Pancreas (tissue), 10 donors: ENCODE measurements around the gene KSR1. TPM values are rescaled to one million over a fixed set of nuclear protein-coding genes. Genes with fewer than 3 reads are reported as not detected.

Experiments
- ATAC-seq, 4 donors: fragments of 200-7000 bp; cut with Tn5 transposase; one replicate each; pipeline versions ENCODE4 v1.8.0 to v1.9.1; 2020; ENCODE audit warnings: mild to moderate bottlenecking in 4 of 4, moderate library complexity in 4 of 4
- DNase-seq, 6 donors: peaks; one replicate each; pipeline ENCODE4 v3.0.0-alpha.2; 2020
- FAIRE-seq: peaks from 2 replicates; lab custom pipeline; 2012; peaks lifted over from hg19 to GRCh38; lab: Jason Lieb, UNC
- H3K27ac ChIP-seq, 4 donors: fragments of 200-600 bp; sonication (generic); 1 replicate in 3 of 4; 2 replicates in 1 of 4; pipeline versions ENCODE4 v1.5.0 to v1.8.0; 2020
- H3K27me3 ChIP-seq, 4 donors: fragments of 200-600 bp; one replicate each; pipeline ENCODE4 v1.8.0; 2021
- H3K36me3 ChIP-seq, 3 donors: fragments of 200-600 bp; sonication (generic) in 1 of 3; one replicate each; pipeline versions ENCODE4 v1.5.0 to v1.8.0; 2020 to 2021
- H3K4me1 ChIP-seq, 3 donors: fragments of 200-600 bp; one replicate each; pipeline ENCODE4 v1.8.0; 2021
- H3K4me3 ChIP-seq, 4 donors: fragments of 200-600 bp; sonication (generic) in 2 of 4; one replicate each; pipeline versions ENCODE4 v1.5.0 to v1.8.0; 2020 to 2021
- H3K9me3 ChIP-seq, 4 donors: fragments of 200-600 bp; one replicate each; pipeline ENCODE4 v1.8.0; 2021
- CTCF ChIP-seq, 4 donors: fragments of 200-600 bp; sonication (generic) in 3 of 4; IDR thresholded peaks; one replicate each; pipeline versions ENCODE4 v1.5.0 to v1.8.0; 2021; ENCODE audit warnings: antibody characterized with exemption in 4 of 4
- WGBS, 2 donors: extraction: QIAGEN DNeasy Blood & Tissue Kit; methylation state at CpG; one replicate each; pipeline ENCODE4 v1.1.7; 2013; 5-methylcytosine and 5-hydroxymethylcytosine counted together
- intact Hi-C, 3 donors: fragments of 100-400 bp; cut with DNase I; formaldehyde crosslinking; loops; one replicate each; pipeline versions ENCODE4 v1.11.1 to v1.14.2; 2022
- polyA plus RNA-seq, 2 donors: library from polyadenylated mRNA; stranded (reverse); fragments of 200-250 nt; gene quantifications; one replicate each; pipeline ENCODE4 v1.2.3, GENCODE V29; 2013
- total RNA-seq, 6 donors: library from RNA; stranded (reverse); fragmentation: NEBNext Ultra II Directional in 4 of 6; extraction: Animal tissue kit (Norgen Biotek cat#: 25700) in 4 of 6; gene quantifications; one replicate each; pipeline versions ENCODE4 v1.2.1 to v1.2.4, GENCODE V29; 2021 to 2023
- donor health status: healthy with polysubstance abuse.
- donor health status: DM: no; HTN: no; CAD: no; lungs with moderate emphysema.
- donor health status: DM: no; HTN: no; CAD: no.
- donor health status: control.
- donor health status: control.
- donor health status: Bipolar disorder and iron deficiency.
- donor health status: DM: yes; HTN: yes; CAD: no.
- donor health status: DM: no; HTN: no; CAD: no.
- donor health status: DM: no; HTN: no; CAD: no.
- donor health status: DM: yes; HTN: yes; CAD: no.

The KSR1 gene
- total and polyA plus RNA-seq, 8 donors, result 68.2 to 139 (median 103) TPM

- no peak for DNase-seq
- intact Hi-C loops, result loop anchor here in 1 of 3 donors (10.0 kb wide), 1 partner anchor 51 kb away; no protein-coding TSS in a partner anchor
- peaks cover 17 to 53% (median 18%) of the 10 kb centered on the region in 3 donors for H3K4me1 ChIP-seq
- H3K9me3 ChIP-seq, result no peaks in the 10 kb centered on the region
- H3K4me3 ChIP-seq, result no peak overlapping the region
- TF ChIP-seq CTCF (IDR thresholded peaks at IDR 0.05), result no peak
- peak overlapping the region in 2 of 4 donors; percentile 39 to 42 for H3K27ac ChIP-seq
- FAIRE-seq, result no peak
- 81 to 85% methylated on average over 11 of the region's 11 CpGs for WGBS, 2 donors
- no peaks in the 10 kb centered on the region for H3K36me3 ChIP-seq
- H3K27me3 ChIP-seq, result no peaks in the 10 kb centered on the region
- no peak for ATAC-seq
Measured at GRCh38 chr17:27565874-27566670, 109.8 kb downstream of the KSR1 start.

GRCh38 chr17:27566671-27567562 lies 110.7 kb downstream of the KSR1 start:
- no peak for TF ChIP-seq CTCF (IDR thresholded peaks at IDR 0.05)
- Histone ChIP-seq H3K36me3 (no peaks in the 10 kb centered on the region), H3K4me1 (peaks cover 18 to 53% (median 24%) of the 10 kb centered on the region in 3 donors), H3K27ac (peak overlapping the region in 2 of 4 donors; percentile 39 to 44), H3K4me3 (no peak overlapping the region), H3K27me3 (no peaks in the 10 kb centered on the region), H3K9me3 (no peaks in the 10 kb centered on the region)
- 70 to 72% methylated on average over 14 of the region's 14 CpGs for WGBS, 2 donors
- no peak for FAIRE-seq
- intact Hi-C loops, result loop anchor here in 1 of 3 donors (10.0 kb wide), 1 partner anchor 52 kb away; no protein-coding TSS in a partner anchor
- peak in 1 of 6 donors; percentile 44 for DNase-seq
- ATAC-seq, result no peak

GRCh38 chr17:27567563-27567859 lies 111.3 kb downstream of the KSR1 start:
- Histone ChIP-seq H3K27ac (peak overlapping the region in 2 of 4 donors; percentile 13 to 44), H3K4me3 (no peak overlapping the region), H3K9me3 (no peaks in the 10 kb centered on the region), H3K36me3 (no peaks in the 10 kb centered on the region), H3K27me3 (no peaks in the 10 kb centered on the region), H3K4me1 (peaks cover 18 to 52% (median 24%) of the 10 kb centered on the region in 3 donors)
- intact Hi-C loops, result loop anchor here in 1 of 3 donors (10.0 kb wide), 1 partner anchor 53 kb away; no protein-coding TSS in a partner anchor
- FAIRE-seq, result no peak
- TF ChIP-seq CTCF (IDR thresholded peaks at IDR 0.05), result no peak
- peak in 2 of 6 donors; percentile 39 to 46 for DNase-seq
- ATAC-seq, result peak; percentile 21 to 59 (median 39)
- 46 to 59% methylated on average over 5 of the region's 5 CpGs for WGBS, 2 donors

GRCh38 chr17:27568216-27568615 lies 112.0 kb downstream of the KSR1 start:
- ATAC-seq (no peak), FAIRE-seq (no peak), DNase-seq (peak in 1 of 6 donors; percentile 5)
- no peaks in the 10 kb centered on the region for H3K36me3 ChIP-seq
- H3K27me3 ChIP-seq, result no peaks in the 10 kb centered on the region
- H3K4me3 ChIP-seq, result no peak overlapping the region
- TF ChIP-seq CTCF (IDR thresholded peaks at IDR 0.05), result no peak
- peak overlapping the region in 2 of 4 donors; percentile 13 to 39 for H3K27ac ChIP-seq
- peaks cover 20 to 53% (median 28%) of the 10 kb centered on the region in 3 donors for H3K4me1 ChIP-seq
- 79 to 81% methylated on average over 9 of the region's 9 CpGs for WGBS, 2 donors
- no peaks in the 10 kb centered on the region for H3K9me3 ChIP-seq
- intact Hi-C loops, result loop anchor here in 1 of 3 donors (10.0 kb wide), 1 partner anchor 53 kb away; no protein-coding TSS in a partner anchor
